Measurements from ENCODE around the gene PEF1.

The PEF1 gene

DNA sequence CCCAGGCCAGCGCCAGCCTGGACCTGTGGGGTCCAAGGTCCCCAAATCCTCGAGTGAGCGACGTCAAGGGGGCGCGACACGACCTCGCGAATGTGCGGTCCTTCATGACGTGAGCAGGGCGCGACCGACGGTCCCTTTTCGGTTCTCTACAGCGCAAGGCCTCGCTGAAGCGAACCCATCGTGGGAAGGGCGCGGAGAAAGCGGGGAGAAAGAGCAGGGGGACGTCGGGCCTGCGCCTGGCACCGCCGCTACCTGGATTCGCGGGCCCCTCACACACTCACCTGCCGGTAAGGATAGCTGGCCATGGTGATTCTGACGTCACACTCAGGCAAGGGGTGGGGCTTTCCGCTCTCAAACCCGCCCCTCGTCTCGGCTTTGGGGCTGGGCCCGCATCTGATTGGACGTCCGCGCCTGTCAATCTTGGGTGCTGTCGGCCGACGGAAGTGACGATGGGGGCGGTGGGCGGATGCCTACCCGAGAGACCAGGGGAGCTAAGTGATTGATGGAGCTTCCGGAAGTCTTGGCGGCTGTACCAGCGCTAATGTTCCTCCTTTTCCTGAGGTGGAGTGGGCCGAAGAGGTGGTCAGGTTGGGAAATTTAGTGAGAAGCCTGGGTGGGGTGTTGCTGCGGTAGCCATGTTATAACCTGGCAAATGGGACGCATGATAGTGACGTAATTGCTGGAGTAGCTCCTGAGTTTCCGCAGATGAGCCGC, at the start of gene PEF1:
Gene PEF1 (minus strand): TSS at position 317 of the 714 bp plus-strand sequence. CDS start 12 bp downstream, at position 305.
- peak; percentile 95 for DNase-seq

GRCh38 chr1:31693231-31693630, 48.6 kb upstream of the PEF1 start:
- DNase-seq, result no peak

GRCh38 chr1:31691951-31692350, 47.3 kb upstream of the PEF1 start:
- no peak for DNase-seq

DNA sequence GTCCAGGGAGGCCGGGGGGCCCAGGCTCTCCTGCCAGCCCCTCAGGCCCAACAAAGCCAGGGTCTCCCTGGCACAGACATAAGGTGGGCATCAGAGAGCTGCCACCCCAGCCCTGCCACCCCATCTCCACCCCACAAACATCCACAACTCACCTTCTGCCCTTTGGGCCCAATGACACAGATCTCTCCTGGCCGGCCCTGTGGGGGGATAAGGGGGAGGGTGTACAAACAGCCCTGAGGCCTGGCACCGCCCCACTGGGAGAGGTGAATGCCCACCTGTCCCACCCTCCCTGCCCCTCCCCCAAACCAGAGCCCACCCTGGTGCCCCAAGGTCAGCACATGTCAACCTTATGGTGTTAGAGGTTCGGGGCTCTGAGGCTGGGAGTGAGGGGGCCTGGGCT, 46.8 kb upstream of the PEF1 start:
- no peak for DNase-seq

DNA sequence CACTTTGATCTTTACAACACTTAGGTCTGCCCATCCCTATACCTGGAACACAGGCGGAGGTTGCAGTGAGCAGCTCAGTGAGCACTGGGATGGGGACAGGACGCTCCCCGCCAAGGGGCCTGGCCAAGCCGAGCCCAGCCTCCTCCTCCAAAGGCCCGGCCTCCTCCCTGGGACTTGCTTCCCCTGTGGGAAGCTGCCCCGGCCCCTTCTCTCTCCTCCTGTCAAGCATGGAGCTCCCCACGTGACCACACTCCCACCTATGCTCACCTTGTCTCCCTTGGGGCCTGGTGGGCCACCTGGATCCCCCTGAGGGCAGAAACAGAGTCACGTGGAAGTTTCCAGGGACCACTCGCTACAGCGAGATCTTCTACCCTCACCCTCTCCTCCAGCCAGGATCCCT, 46.2 kb upstream of the PEF1 start:
- no peak for DNase-seq

- DNase-seq, result no peak
Observed at GRCh38 chr1:31689854-31690253, 45.2 kb upstream of the PEF1 start.

DNA sequence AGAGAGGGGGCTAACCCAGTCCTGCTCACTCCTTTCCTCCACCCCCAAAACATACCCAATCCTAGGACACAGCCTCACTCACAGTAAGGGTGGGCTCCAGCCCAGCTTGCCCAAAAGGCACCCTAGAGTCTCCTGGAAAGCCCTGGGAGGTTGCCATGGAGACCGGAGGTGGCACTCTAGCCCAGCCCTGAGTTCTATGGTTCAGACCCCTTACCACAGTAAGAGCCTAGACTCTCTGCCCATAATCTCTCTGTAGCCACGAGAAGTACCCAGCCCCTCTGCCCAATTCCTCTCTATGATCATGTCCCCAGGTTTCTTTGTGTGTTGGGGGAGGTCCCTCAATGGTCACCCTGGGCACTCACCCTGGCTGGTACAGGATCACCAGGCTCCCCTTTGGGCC, 44.7 kb upstream of the PEF1 start:
- DNase-seq, result no peak

DNA sequence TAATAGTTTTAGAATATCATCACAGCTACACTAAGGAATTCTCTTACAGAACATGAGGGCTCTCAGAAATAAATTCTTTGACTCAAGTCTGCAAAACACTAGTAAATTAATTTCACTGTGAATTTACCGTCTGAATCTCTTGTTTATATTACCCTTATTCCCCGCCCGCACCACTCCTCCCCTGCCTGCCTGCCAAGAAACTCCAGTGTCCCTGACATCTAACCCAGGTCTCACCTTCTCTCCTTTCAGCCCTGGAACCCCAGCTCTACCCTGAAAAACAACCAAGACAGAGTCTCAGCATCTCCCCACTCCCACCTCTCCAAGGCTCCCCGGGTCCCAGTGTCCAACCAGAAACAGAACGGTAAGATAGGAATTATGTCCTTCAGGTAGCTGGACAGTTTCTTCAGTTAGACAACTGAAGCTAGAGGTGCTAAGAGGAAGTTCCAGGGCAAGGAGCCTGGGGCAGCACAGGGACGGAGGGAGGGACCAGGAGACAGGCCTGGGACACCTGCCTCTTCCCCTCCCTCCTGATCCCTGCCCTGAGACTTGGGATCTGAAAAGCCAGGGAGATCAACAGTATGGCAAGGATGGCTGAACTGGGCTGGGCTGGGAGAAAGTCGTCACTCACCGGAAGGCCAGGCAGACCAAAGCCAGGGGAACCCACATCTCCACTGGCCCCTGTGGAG, 43.7 kb upstream of the PEF1 start:
- no peak for DNase-seq

- no peak for DNase-seq
Observed at GRCh38 chr1:31687601-31688000, 42.9 kb upstream of the PEF1 start.

DNA sequence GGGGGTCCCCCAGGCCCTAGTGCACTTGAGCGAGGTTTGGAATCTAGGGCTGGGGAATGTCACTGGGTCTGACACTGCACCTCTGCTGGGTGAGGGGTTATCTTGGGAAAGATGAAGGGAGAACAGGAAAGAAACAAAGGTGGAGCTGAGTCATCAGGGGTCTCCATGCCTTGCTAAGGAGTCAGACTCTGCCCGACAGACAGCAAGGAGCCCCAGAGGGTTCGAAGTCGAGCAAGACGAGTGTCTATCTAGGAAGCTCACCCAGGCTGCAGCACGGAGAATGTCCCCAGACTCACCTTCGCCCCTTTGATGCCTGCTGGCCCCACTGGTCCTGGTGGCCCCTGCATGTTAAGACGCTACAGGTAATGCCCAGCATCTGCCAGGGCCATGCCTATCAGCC, 41.1 kb upstream of the PEF1 start:
- no peak for DNase-seq

DNA sequence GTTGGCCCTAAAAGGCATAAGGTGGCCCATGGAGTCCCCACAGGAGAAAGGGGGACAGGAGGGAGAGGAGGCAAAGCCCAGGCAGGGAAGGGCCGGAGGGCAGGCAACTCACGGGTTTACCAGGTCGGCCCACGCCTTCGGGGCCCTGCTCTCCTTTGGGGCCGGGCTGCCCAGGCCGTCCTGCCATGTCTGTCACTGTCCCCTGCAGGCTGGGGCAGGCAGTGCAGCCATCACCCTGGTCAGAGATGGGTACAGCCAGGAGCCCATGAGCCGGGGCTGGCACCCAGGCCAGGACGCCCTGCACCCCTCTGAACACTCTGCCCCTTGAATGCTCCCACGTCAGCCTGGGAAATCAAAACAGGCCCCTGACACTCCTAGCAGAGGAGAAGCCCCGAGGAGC, 39.3 kb upstream of the PEF1 start:
- no peak for DNase-seq

GRCh38 chr1:31681415-31681814, 36.7 kb upstream of the PEF1 start:
- no peak for DNase-seq

GRCh38 chr1:31679676-31680230, 35.1 kb upstream of the PEF1 start:
- DNase-seq, result no peak

GRCh38 chr1:31679091-31679490, 34.4 kb upstream of the PEF1 start:
- DNase-seq, result no peak

- no peak for DNase-seq
Observed at GRCh38 chr1:31678681-31679080, 34.0 kb upstream of the PEF1 start.

DNA sequence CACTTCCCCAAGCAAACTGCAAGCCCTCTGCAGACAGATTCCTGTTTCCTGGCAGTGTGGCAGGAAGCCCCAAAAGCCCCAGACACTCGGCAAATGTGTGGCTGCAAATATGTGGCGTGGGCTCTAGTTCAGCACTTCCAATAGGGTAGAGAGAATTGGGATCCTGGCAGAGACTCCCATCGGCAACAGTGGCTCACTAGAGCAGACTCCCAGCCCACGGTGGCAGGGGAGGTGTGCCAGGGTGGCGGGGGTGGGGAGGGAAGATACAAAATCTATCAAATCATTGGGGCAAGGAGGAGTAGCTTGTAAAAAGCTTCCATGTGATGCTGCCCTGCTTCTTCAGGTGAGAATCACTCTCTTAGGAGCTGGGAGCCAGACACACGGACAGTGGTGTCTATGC, 33.3 kb upstream of the PEF1 start:
- DNase-seq, result no peak

GRCh38 chr1:31677401-31677800, 32.7 kb upstream of the PEF1 start:
- DNase-seq, result no peak

DNA sequence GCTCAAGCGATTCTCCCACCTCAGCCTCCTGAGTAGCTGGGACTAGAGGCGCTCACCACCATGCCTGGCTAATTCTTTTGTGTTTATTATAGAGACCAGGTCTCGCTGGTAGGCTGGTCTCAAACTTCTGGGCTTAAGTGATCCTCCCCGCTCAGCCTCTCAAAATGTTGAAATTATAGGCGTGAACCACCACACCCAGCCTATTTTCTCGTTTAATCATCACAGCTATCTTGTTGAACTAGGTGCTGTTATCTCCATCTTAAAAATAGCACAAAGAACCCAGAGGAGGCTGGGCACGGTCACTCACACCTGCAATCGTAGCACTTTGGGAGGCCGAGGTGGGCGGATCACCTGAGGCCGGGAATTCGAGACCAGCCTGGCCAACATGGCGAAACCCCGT, 31.1 kb upstream of the PEF1 start:
- DNase-seq, result no peak

DNA sequence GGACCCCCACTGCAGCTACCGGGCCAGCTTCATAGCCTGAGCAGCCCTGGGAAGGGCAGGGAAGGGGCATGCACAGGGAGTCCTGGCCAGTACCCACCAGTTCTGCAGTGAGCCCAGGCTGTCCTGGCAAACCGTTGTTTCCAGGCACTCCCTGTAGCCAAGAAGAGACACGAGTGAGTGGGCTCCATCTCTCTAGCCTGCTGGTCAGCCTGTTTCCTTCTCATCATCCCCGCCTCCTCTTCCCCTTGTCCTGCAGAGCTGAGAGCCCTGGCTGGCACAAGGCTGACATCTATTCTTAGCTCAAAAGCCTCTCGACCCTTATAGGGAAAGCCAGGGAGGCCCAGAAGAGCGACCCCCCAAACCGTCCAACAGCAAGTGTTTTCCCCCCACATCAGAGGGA, 30.5 kb upstream of the PEF1 start:
- no peak for DNase-seq

DNA sequence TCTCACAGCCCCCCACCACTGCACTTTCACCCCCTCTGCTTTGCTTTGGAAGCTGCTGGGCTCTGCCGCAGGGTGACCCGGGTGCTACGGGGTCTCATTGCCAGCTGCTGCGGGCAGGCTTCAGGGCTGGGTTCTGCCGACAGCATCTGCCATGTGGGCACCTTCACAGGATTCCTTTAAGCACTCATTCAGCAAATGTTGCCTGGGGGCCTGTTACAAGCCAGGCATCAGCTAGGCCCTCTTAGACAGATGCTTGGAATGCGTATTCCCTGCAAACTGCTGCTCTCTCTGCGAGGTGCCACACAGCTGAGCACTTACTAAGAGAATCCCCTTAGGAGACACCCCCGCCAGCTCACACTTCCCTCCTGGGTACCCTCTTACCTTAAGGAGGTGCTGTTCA, 29.9 kb upstream of the PEF1 start:
- no peak for DNase-seq

DNA sequence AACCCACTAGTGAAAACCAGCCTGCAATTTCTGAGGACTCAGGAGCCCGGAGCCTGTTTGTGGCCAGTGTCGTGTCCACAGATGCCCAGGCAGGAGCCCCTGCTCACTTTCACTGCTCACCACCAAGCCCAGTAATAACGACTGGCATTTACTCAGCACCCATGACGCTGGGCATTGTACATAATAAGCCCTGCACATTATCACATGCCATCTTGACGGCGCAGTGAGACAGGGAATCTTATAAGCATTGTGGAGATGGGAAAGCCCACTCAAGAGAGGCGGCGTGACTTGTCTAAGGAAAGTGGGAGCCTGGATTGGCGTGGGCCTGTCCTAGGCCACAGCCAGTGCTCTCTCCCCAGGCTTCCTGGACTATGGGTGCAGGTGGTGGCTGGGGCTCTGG, 28.8 kb upstream of the PEF1 start:
- DNase-seq, result no peak

- no peak for DNase-seq
Observed at GRCh38 chr1:31672986-31673385, 28.3 kb upstream of the PEF1 start.

DNA sequence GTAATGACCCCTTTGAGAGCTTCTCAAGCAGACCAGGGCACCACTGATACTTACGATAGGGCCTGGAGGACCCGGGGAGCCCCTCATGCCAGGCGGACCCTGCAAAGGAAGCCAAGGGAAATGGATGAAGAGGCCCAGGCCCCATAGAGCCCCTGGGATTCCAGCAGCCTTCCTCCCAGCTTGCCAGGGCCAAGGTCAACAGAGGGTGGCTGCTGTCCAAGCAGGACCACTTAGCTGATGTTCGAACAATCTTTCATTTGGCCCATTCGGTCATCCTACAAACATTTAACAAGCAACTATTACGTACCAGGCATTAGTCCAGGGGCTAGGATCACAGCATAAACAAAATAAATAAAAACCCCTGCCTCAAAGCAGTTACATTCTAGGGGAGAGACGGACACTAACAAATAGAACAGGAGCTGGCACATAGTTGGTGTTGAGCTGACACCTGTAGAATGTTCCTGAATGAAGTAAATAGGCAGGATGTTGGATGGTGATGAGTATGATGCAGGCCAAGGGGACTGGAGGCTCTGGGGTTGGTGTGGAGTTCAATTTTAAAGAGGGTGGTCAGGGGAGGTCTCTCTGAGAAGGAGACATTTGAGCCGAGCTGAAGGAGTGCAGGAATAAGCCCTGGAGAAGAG, 27.0 kb upstream of the PEF1 start:
- DNase-seq, result no peak

- DNase-seq, result no peak
Observed at GRCh38 chr1:31671147-31671546, 26.5 kb upstream of the PEF1 start.

Data from NCI-H510A treated with DMSO at 0.1 percent for 48 hours (cell line).